SJCRH30 (cell line): ENCODE measurements around the gene MSMB. TPM values are rescaled to one million over a fixed set of nuclear protein-coding genes. Genes with fewer than 3 reads are reported as not detected.
"Not testable (repeated sequence)": the region's sequence is repeated elsewhere in the genome, so short reads cannot be mapped to it uniquely, and the experiment has no call there.

Source experiments
- DNase-seq, 2 experiments: peaks; one replicate each; pipeline ENCODE4 v3.0.0-alpha.2; 2015 to 2020
- H3K27ac ChIP-seq: fragments of 250-450 bp; sonication (Bioruptor Pico); 2 replicates; pipeline ENCODE4 v1.5.1; 2020; ENCODE audit warnings: mild to moderate bottlenecking, moderate library complexity
- H3K27me3 ChIP-seq: fragments of 250-450 bp; sonication (Bioruptor Pico); 2 replicates; pipeline ENCODE4 v1.5.1; 2020; ENCODE audit warnings: mild to moderate bottlenecking, moderate library complexity
- H3K36me3 ChIP-seq: fragments of 250-450 bp; sonication (Bioruptor Pico); 2 replicates; pipeline ENCODE4 v1.5.1; 2020; ENCODE audit warnings: mild to moderate bottlenecking, moderate library complexity
- H3K4me1 ChIP-seq: fragments of 250-450 bp; sonication (Bioruptor Pico); 2 replicates; pipeline ENCODE4 v1.5.1; 2020; ENCODE audit warnings: mild to moderate bottlenecking, moderate library complexity
- H3K4me3 ChIP-seq: fragments of 250-450 bp; sonication (Bioruptor Pico); 2 replicates; pipeline ENCODE4 v1.5.1; 2020; ENCODE audit warnings: mild to moderate bottlenecking, moderate library complexity
- H3K9me3 ChIP-seq: fragments of 250-450 bp; sonication (Bioruptor Pico); replicated peaks from 2 replicates; pipeline ENCODE4 v1.5.1; 2020; ENCODE audit warnings: mild to moderate bottlenecking, moderate library complexity
- total RNA-seq: library from RNA; depleted of rRNA; stranded (reverse); fragments of >200 nt; shearing (Covaris generic); gene quantifications from 2 replicates; pipeline ENCODE4 v1.2.3, GENCODE V29; 2014

Gene MSMB
- total RNA-seq, 1 experiment from 2014 or later = not detected

GRCh38 chr10:46077731-46078413, 31.8 kb upstream of the MSMB start:
- Histone ChIP-seq H3K27ac (no peak overlapping the region), H3K9me3 (no peaks in the 10 kb centered on the region), H3K36me3 (no peaks in the 10 kb centered on the region), H3K4me1 (no peaks in the 10 kb centered on the region), H3K27me3 (no peaks in the 10 kb centered on the region), H3K4me3 (no peak overlapping the region)
- no peak for DNase-seq

GRCh38 chr10:46077141-46077554, 31.1 kb upstream of the MSMB start:
- Histone ChIP-seq H3K4me3 (no peak overlapping the region), H3K4me1 (no peaks in the 10 kb centered on the region), H3K36me3 (no peaks in the 10 kb centered on the region), H3K27me3 (no peaks in the 10 kb centered on the region), H3K9me3 (no peaks in the 10 kb centered on the region), H3K27ac (no peak overlapping the region)
- no peak for DNase-seq

- Histone ChIP-seq H3K9me3 (no peaks in the 10 kb centered on the region), H3K27ac (no peak overlapping the region)
- DNase-seq = no peak
These were observed 29.8 kb upstream of the MSMB start for GRCh38 chr10:46075869-46076268.

GRCh38 chr10:46074196-46074946, 28.3 kb upstream of the MSMB start:
- no peaks in the 10 kb centered on the region for H3K36me3 ChIP-seq
- DNase-seq = no peak
- no peaks in the 10 kb centered on the region for H3K4me1 ChIP-seq
- H3K4me3 ChIP-seq = no peak overlapping the region
- H3K9me3 ChIP-seq = no peaks in the 10 kb centered on the region
- H3K27ac ChIP-seq = no peak overlapping the region
- no peaks in the 10 kb centered on the region for H3K27me3 ChIP-seq

More at GRCh38 chr10:46075869-46076268, 29.8 kb upstream of the MSMB start:
- Histone ChIP-seq H3K36me3 (no peaks in the 10 kb centered on the region), H3K27me3 (no peaks in the 10 kb centered on the region), H3K4me1 (no peaks in the 10 kb centered on the region), H3K4me3 (no peak overlapping the region)

- Histone ChIP-seq H3K27ac (no peak overlapping the region), H3K4me3 (no peak overlapping the region), H3K9me3 (no peaks in the 10 kb centered on the region), H3K36me3 (no peaks in the 10 kb centered on the region), H3K27me3 (no peaks in the 10 kb centered on the region), H3K4me1 (no peaks in the 10 kb centered on the region)
- no peak for DNase-seq
These were observed 27.5 kb upstream of the MSMB start for GRCh38 chr10:46073564-46073963.

- Histone ChIP-seq H3K4me3 (no peak overlapping the region), H3K27me3 (no peaks in the 10 kb centered on the region), H3K36me3 (no peaks in the 10 kb centered on the region), H3K4me1 (no peaks in the 10 kb centered on the region), H3K9me3 (no peaks in the 10 kb centered on the region), H3K27ac (no peak overlapping the region)
- DNase-seq = no peak
These were observed 24.7 kb upstream of the MSMB start for GRCh38 chr10:46070749-46071148.

- no peak overlapping the region for H3K4me3 ChIP-seq
- no peak for DNase-seq
- H3K4me1 ChIP-seq = no peaks in the 10 kb centered on the region
- no peak overlapping the region for H3K27ac ChIP-seq
- H3K27me3 ChIP-seq = no peaks in the 10 kb centered on the region
- no peaks in the 10 kb centered on the region for H3K36me3 ChIP-seq
- no peaks in the 10 kb centered on the region for H3K9me3 ChIP-seq
These were observed 23.8 kb upstream of the MSMB start for GRCh38 chr10:46069771-46070463.

GRCh38 chr10:46068905-46069304, 22.8 kb upstream of the MSMB start:
- Histone ChIP-seq H3K27me3 (no peaks in the 10 kb centered on the region), H3K9me3 (no peaks in the 10 kb centered on the region), H3K4me3 (no peak overlapping the region), H3K36me3 (no peaks in the 10 kb centered on the region), H3K27ac (no peak overlapping the region), H3K4me1 (no peaks in the 10 kb centered on the region)
- no peak for DNase-seq

GRCh38 chr10:46068117-46068516, 22.0 kb upstream of the MSMB start:
- Histone ChIP-seq H3K9me3 (no peaks in the 10 kb centered on the region), H3K27ac (no peak overlapping the region)
- no peak for DNase-seq

GRCh38 chr10:46064269-46064817, 18.3 kb upstream of the MSMB start:
- Histone ChIP-seq H3K27me3 (no peaks in the 10 kb centered on the region), H3K36me3 (no peaks in the 10 kb centered on the region), H3K9me3 (no peaks in the 10 kb centered on the region), H3K4me1 (no peaks in the 10 kb centered on the region), H3K27ac (no peak overlapping the region), H3K4me3 (no peak overlapping the region)
- no peak for DNase-seq

More at GRCh38 chr10:46068117-46068516, 22.0 kb upstream of the MSMB start:
- H3K4me1 ChIP-seq = no peaks in the 10 kb centered on the region
- H3K36me3 ChIP-seq = no peaks in the 10 kb centered on the region
- H3K27me3 ChIP-seq = no peaks in the 10 kb centered on the region
- H3K4me3 ChIP-seq = no peak overlapping the region

GRCh38 chr10:46062723-46063428, 16.8 kb upstream of the MSMB start:
- H3K9me3 ChIP-seq = no peaks in the 10 kb centered on the region
- H3K4me1 ChIP-seq = no peaks in the 10 kb centered on the region
- DNase-seq = no peak
- H3K36me3 ChIP-seq = no peaks in the 10 kb centered on the region
- no peaks in the 10 kb centered on the region for H3K27me3 ChIP-seq
- H3K4me3 ChIP-seq = no peak overlapping the region
- H3K27ac ChIP-seq = no peak overlapping the region

GRCh38 chr10:46060706-46061105, 14.6 kb upstream of the MSMB start:
- Histone ChIP-seq H3K4me3 (no peak overlapping the region), H3K36me3 (no peaks in the 10 kb centered on the region), H3K9me3 (no peaks in the 10 kb centered on the region), H3K27ac (no peak overlapping the region), H3K4me1 (no peaks in the 10 kb centered on the region), H3K27me3 (no peaks in the 10 kb centered on the region)
- DNase-seq = no peak

GRCh38 chr10:46057927-46058326, 11.9 kb upstream of the MSMB start:
- not testable (repeated sequence) for H3K27me3 ChIP-seq, H3K36me3 ChIP-seq, H3K4me1 ChIP-seq, H3K27ac ChIP-seq, DNase-seq, H3K4me3 ChIP-seq, H3K9me3 ChIP-seq

- no peak overlapping the region for H3K27ac ChIP-seq
- DNase-seq = no peak
- H3K4me1 ChIP-seq = no peaks in the 10 kb centered on the region; the same call in 1 of the 2 replicates
- H3K36me3 ChIP-seq = no peaks in the 10 kb centered on the region
- no peaks in the 10 kb centered on the region for H3K9me3 ChIP-seq
- no peaks in the 10 kb centered on the region for H3K27me3 ChIP-seq
- H3K4me3 ChIP-seq = no peak overlapping the region
These were observed 11.0 kb upstream of the MSMB start for GRCh38 chr10:46057038-46057437.
